H1 (cell line): Measurements from ENCODE around the gene GLP1R. TPM values are rescaled to one million over a fixed set of nuclear protein-coding genes. Genes with fewer than 3 reads are reported as not detected.
A peak's percentile ranks its signal among the peaks of the same experiment; 100 is the strongest.

Experiments used
- CTCF ChIA-PET: fragments of 300-600 bp; sonication (Branson Sonifier 250); formaldehyde crosslinking; loops from one replicate; lab custom pipeline; 2021; ENCODE audit not compliant: partially characterized antibody; lab: Charles Lee
- POLR2A ChIA-PET: fragments of 300-600 bp; sonication (Branson Sonifier 250); formaldehyde crosslinking; loops from one replicate; lab custom pipeline; 2021; ENCODE audit warnings: inconsistent platforms; ENCODE audit not compliant: partially characterized antibody; lab: Charles Lee
- DNase-seq, 2 experiments: peaks; one replicate each; pipeline versions ENCODE4 v3.0.0 to v3.0.0-alpha.2; 2010 to 2022; ENCODE audit warnings: low spot score in 2 of 2, low read depth in 1 of 2, mixed read lengths in 1 of 2
- FAIRE-seq: peaks from 2 replicates; lab custom pipeline; 2011; peaks lifted over from hg19 to GRCh38; lab: Jason Lieb, UNC
- H2AFZ ChIP-seq: 2 replicates; pipeline ENCODE4 v1.8.1; 2012; ENCODE audit warnings: low read length, inconsistent platforms
- H2AK5ac ChIP-seq: 2 replicates; pipeline ENCODE4 v1.6.1; 2013; ENCODE audit warnings: low read depth, low read length
- H2BK120ac ChIP-seq: replicated peaks from 2 replicates; pipeline ENCODE3; 2013; ENCODE audit warnings: low read depth, low read length, inconsistent platforms
- H2BK12ac ChIP-seq: 2 replicates; pipeline ENCODE4 v1.6.1; 2013; ENCODE audit warnings: low read depth, low read length
- H2BK15ac ChIP-seq: 2 replicates; pipeline ENCODE4 v1.6.1; 2013; ENCODE audit warnings: low read length
- H2BK20ac ChIP-seq: 2 replicates; pipeline ENCODE4 v1.6.1; 2013; ENCODE audit warnings: low read length
- H2BK5ac ChIP-seq: 2 replicates; pipeline ENCODE4 v1.6.1; 2013; ENCODE audit warnings: low read depth, low read length
- H3K14ac ChIP-seq: 2 replicates; pipeline ENCODE4 v1.6.1; 2013; ENCODE audit warnings: inconsistent platforms; ENCODE audit not compliant: insufficient read length
- H3K18ac ChIP-seq: 2 replicates; pipeline ENCODE4 v1.6.1; 2013; ENCODE audit warnings: low read length; ENCODE audit errors: extremely low read depth
- H3K23ac ChIP-seq: 2 replicates; pipeline ENCODE4 v1.6.1; 2013; ENCODE audit warnings: inconsistent platforms; ENCODE audit not compliant: insufficient read length
- H3K23me2 ChIP-seq: 2 replicates; pipeline ENCODE4 v1.6.1; 2013; ENCODE audit warnings: low read depth, low read length
- H3K27ac ChIP-seq: 2 replicates; pipeline ENCODE4 v1.6.1; 2011; ENCODE audit warnings: low read depth, low read length, inconsistent platforms
- H3K27me3 ChIP-seq, 4 experiments: replicated peaks in 1 of 4; 1 replicate in 1 of 4; 2 replicates in 3 of 4; pipeline versions ENCODE4 v1.6.1 to v1.8.1; 2011 to 2013; ENCODE audit warnings: low read length in 3 of 4, mild to moderate bottlenecking in 3 of 4, inconsistent platforms in 2 of 4, mixed read lengths in 2 of 4, moderate library complexity in 1 of 4; ENCODE audit not compliant: control insufficient read depth in 3 of 4, insufficient read depth in 3 of 4; ENCODE audit errors: extremely low read depth in 1 of 4
- H3K36me3 ChIP-seq, 4 experiments: 2 replicates each; pipeline versions ENCODE4 v1.6.1 to v1.8.1; 2011 to 2013; ENCODE audit warnings: mild to moderate bottlenecking in 4 of 4, low read length in 3 of 4, moderate library complexity in 2 of 4, control low read depth in 1 of 4, inconsistent platforms in 1 of 4; ENCODE audit not compliant: insufficient read depth in 4 of 4, control insufficient read depth in 2 of 4
- H3K4ac ChIP-seq: replicated peaks from 2 replicates; pipeline ENCODE3; 2013; ENCODE audit warnings: low read length, low read depth, mixed read lengths, inconsistent platforms; ENCODE audit not compliant: insufficient read length
- H3K4me1 ChIP-seq, 4 experiments: replicated peaks in 1 of 4; 1 replicate in 1 of 4; 2 replicates in 3 of 4; pipeline versions ENCODE4 v1.6.1 to v1.8.1; 2011 to 2013; ENCODE audit warnings: low read length in 3 of 4, inconsistent platforms in 2 of 4, mixed read lengths in 1 of 4; ENCODE audit not compliant: insufficient read depth in 4 of 4, control insufficient read depth in 3 of 4
- H3K4me2 ChIP-seq, 2 experiments: 2 replicates each; pipeline versions ENCODE4 v1.6.1 to v1.8.1; 2011 to 2013; ENCODE audit warnings: low read depth in 2 of 2, low read length in 2 of 2, control low read depth in 1 of 2, inconsistent platforms in 1 of 2, mild to moderate bottlenecking in 1 of 2; ENCODE audit not compliant: insufficient read depth in 1 of 2
- H3K4me3 ChIP-seq, 4 experiments: fragments of 200-600, 300-600 bp in 1 of 4; sonication (generic), shearing (Covaris generic), sonication (Bioruptor Twin) in 1 of 4; 2 replicates each; pipeline versions ENCODE4 v1.5.1 to v1.8.1; 2011 to 2016; ENCODE audit warnings: low read length in 4 of 4, low read depth in 3 of 4, control low read depth in 2 of 4, inconsistent platforms in 2 of 4, mild to moderate bottlenecking in 2 of 4, mixed read lengths in 1 of 4, moderate library complexity in 1 of 4; ENCODE audit not compliant: insufficient read depth in 2 of 4; ENCODE audit errors: extremely low read depth in 1 of 4
- H3K56ac ChIP-seq: replicated peaks from 2 replicates; pipeline ENCODE3; 2013; ENCODE audit warnings: low read depth, mild to moderate bottlenecking, mixed read lengths, low read length, inconsistent platforms; ENCODE audit not compliant: insufficient read length
- H3K79me1 ChIP-seq: 2 replicates; pipeline ENCODE4 v1.6.1; 2013; ENCODE audit warnings: low read depth, low read length, control low read depth
- H3K79me2 ChIP-seq, 2 experiments: 2 replicates each; pipeline versions ENCODE4 v1.6.1 to v1.8.1; 2012 to 2013; ENCODE audit warnings: low read length in 2 of 2, mild to moderate bottlenecking in 2 of 2, inconsistent platforms in 1 of 2; ENCODE audit not compliant: insufficient read depth in 2 of 2, control insufficient read depth in 1 of 2
- H3K9ac ChIP-seq, 4 experiments: replicated peaks in 1 of 4; 1 replicate in 1 of 4; 2 replicates in 3 of 4; pipeline versions ENCODE4 v1.6.1 to v1.8.1; 2011 to 2013; ENCODE audit warnings: low read depth in 3 of 4, low read length in 3 of 4, control low read depth in 2 of 4, mild to moderate bottlenecking in 2 of 4, moderate library complexity in 2 of 4, inconsistent platforms in 1 of 4; ENCODE audit errors: extremely low read depth in 1 of 4
- H3K9me3 ChIP-seq, 2 experiments: 2 replicates each; pipeline versions ENCODE4 v1.6.1 to v1.8.1; 2012 to 2013; ENCODE audit warnings: mild to moderate bottlenecking in 2 of 2, moderate library complexity in 2 of 2, control low read depth in 1 of 2, inconsistent platforms in 1 of 2, low read depth in 1 of 2, low read length in 1 of 2, mixed read lengths in 1 of 2; ENCODE audit not compliant: insufficient read depth in 2 of 2
- H4K20me1 ChIP-seq, 2 experiments: replicated peaks in 1 of 2; 2 replicates each; pipeline versions ENCODE3 to v1.8.1; 2011 to 2013; ENCODE audit warnings: inconsistent platforms in 2 of 2, low read length in 2 of 2, mild to moderate bottlenecking in 1 of 2; ENCODE audit not compliant: insufficient read depth in 2 of 2, control insufficient read depth in 1 of 2
- H4K5ac ChIP-seq: 2 replicates; pipeline ENCODE4 v1.6.1; 2013; ENCODE audit warnings: low read length, low read depth, mixed read lengths, inconsistent platforms; ENCODE audit not compliant: insufficient read length
- H4K8ac ChIP-seq: 2 replicates; pipeline ENCODE4 v1.8.0; 2013; ENCODE audit warnings: mild to moderate bottlenecking, moderate library complexity, low read length, inconsistent platforms; ENCODE audit not compliant: insufficient read depth; ENCODE audit errors: extremely low read depth
- H4K91ac ChIP-seq: replicated peaks from 2 replicates; pipeline ENCODE3; 2013; ENCODE audit warnings: low read length, mixed read lengths, inconsistent platforms; ENCODE audit not compliant: insufficient read length
- CEBPB ChIP-seq: IDR thresholded peaks from 2 replicates; pipeline ENCODE4 v1.6.1; 2012; ENCODE audit warnings: low read depth, low read length
- CHD2 ChIP-seq: IDR thresholded peaks from 2 replicates; pipeline ENCODE4 v1.6.1; 2012; ENCODE audit warnings: low read length, improper control_type of control experiment
- WGBS, 2 experiments: shearing (Covaris generic) in 1 of 2; methylation state at CpG; one replicate each; pipeline versions ENCODE4 v1.1.6 to v1.1.7; 2013 to 2015; ENCODE audit warnings: low lambda C conversion rate in 2 of 2, mixed read lengths in 2 of 2, inconsistent platforms in 1 of 2, low coverage in 1 of 2, missing lambda C conversion rate in 1 of 2; ENCODE audit not compliant: insufficient replicate concordance in 2 of 2, insufficient coverage in 1 of 2, insufficient read length in 1 of 2; ENCODE audit errors: extremely low coverage in 1 of 2, missing lambda C conversion rate in 1 of 2; 5-methylcytosine and 5-hydroxymethylcytosine counted together
- polyA plus RNA-seq, 7 experiments: library from polyadenylated mRNA; depleted of rRNA in 3 of 7; stranded (reverse) in 5 of 7; unstranded in 2 of 7; fragments of >200 nt in 5 of 7; fragments of 200-250 nt in 2 of 7; gene quantifications; 1 replicate in 5 of 7; 2 replicates in 1 of 7; 4 replicates in 1 of 7; pipeline versions ENCODE4 v1.2.1 to v1.2.3, GENCODE V29; 2011 to 2013; ENCODE audit warnings: missing spikeins in 2 of 7, mixed read lengths in 2 of 7
- total RNA-seq: library from RNA; stranded (reverse); fragmentation: NEBNext Ultra II Directional; extraction: Animal tissue kit (Norgen Biotek cat#: 25700); gene quantifications from 2 replicates; pipeline ENCODE4 v1.2.1, GENCODE V29; 2021

Gene GLP1R
- total and polyA plus RNA-seq, 2 of the 8 experiments (the other 6 are each of a cell fraction or from before 2014, with no cell fraction given): 2.6 to 2.7 TPM

DNA sequence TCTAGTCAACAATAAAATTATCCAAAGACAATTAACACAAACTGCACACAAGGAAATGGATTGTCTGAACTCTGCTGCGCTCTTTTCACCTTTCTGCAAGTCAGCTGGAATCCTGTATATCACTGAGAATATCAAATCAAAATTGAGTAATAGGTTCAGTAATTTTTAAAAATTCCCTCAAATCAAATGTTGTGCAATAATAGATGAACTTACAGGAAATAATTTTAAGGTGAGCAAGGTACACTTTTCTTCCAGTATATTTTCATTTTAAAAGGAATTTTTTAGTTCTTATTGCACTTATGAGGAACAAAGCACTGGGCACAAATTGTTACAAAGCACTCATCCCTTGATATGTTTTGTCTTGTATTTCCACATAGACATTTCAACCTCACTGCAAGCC, 65.2 kb downstream of the GLP1R start:
- Histone ChIP-seq H3K9ac (no peak overlapping the region), H4K20me1 (peaks cover 0 to 2% of the 10 kb centered on the region in 2 experiments), H3K79me2 (no peaks in the 10 kb centered on the region), H3K9me3 (no peaks in the 10 kb centered on the region), H2AK5ac (no peak overlapping the region), H4K8ac (no peak overlapping the region), H4K5ac (no peak overlapping the region), H3K27ac (no peak overlapping the region), H3K36me3 (no peaks in the 10 kb centered on the region; a peak in 2 of 8 replicates), H2BK12ac (no peak overlapping the region), H3K23me2 (peaks cover 4% of the 10 kb centered on the region; the same call in 1 of the 2 replicates), H3K4me2 (peak overlapping the region; percentile 72 to 99), H3K4ac (no peak overlapping the region), H3K27me3 (0 out of 7 replicates have a peak, but pooled peaks cover 0 to 2% (median 1%) of the 10 kb centered on the region in 4 experiments), H3K18ac (no peak overlapping the region), H3K56ac (no peak overlapping the region), H3K23ac (no peak overlapping the region), H2AFZ (no peak overlapping the region), H3K4me1 (peaks cover 0 to 6% (median 5%) of the 10 kb centered on the region in 4 experiments; a peak in 5 of 7 replicates), H3K79me1 (no peaks in the 10 kb centered on the region; the same call in 1 of the 2 replicates), H3K14ac (no peak overlapping the region), H2BK15ac (no peak overlapping the region), H2BK20ac (no peak overlapping the region), H2BK5ac (no peak overlapping the region), H2BK120ac (no peak overlapping the region), H4K91ac (no peak overlapping the region), H3K4me3 (peak overlapping the region in 3 of 4 experiments; percentile 48 to 80 (median 76); a peak in 3 of 8 replicates)
- 81% methylated on average over 1 of the region's 1 CpG; no CpG with 5 or more reads in 1 of the 2 experiments for WGBS, 2 experiments
- DNase-seq: no peak
- no peak for FAIRE-seq
- peak; percentile 54; the same call in 1 of the 2 replicates for TF ChIP-seq CEBPB
- TF ChIP-seq CHD2: no peak
- CTCF ChIA-PET: interaction anchor here (1.0 to 1.7 kb wide), 5 partner anchors 11 to 197 kb away, joined by 3 to 7 read pairs (median 4); no protein-coding TSS in a partner anchor
- POLR2A ChIA-PET: interaction anchor here (1.0 to 1.7 kb wide), 2 partner anchors 11 to 117 kb away, joined by 3 to 8 read pairs; no protein-coding TSS in a partner anchor
